NCI-H2171 (cell line): ENCODE measurements around the gene NPIPA1.
"Not testable (repeated sequence)": the region's sequence is repeated elsewhere in the genome, so short reads cannot be mapped to it uniquely, and the experiment has no call there.

ENCODE experiments used
- DNase-seq: peaks from one replicate; lab custom pipeline; 2025; lab: John Stamatoyannopoulos, UW

NPIPA1 gene

GRCh38 chr16:14930246-14930645, 7.0 kb upstream of the NPIPA1 start:
- DNase-seq, result not testable (repeated sequence)

DNA sequence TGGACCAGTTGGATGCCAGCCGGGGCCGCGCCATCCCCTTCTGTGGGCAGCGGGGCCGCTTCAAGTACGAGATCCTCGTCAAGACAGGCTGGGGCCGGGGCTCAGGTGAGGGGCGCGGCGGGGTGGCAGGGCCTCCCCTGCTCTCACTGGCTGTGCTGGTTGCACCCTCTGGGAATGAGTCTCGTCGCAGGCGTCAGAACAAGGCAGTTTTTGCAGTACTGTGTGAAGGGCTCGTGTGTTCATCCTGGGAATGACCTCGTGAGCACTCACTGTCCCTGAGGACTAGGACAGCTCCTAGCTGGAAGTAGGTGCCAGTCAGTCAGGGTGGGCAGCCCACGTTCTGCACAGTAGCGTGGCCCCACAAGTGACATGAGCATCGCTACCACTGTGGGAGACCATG, 6.3 kb upstream of the NPIPA1 start:
- DNase-seq, result not testable (repeated sequence)

GRCh38 chr16:14932581-14933375, 4.5 kb upstream of the NPIPA1 start:
- peak; percentile 51 for DNase-seq

DNA sequence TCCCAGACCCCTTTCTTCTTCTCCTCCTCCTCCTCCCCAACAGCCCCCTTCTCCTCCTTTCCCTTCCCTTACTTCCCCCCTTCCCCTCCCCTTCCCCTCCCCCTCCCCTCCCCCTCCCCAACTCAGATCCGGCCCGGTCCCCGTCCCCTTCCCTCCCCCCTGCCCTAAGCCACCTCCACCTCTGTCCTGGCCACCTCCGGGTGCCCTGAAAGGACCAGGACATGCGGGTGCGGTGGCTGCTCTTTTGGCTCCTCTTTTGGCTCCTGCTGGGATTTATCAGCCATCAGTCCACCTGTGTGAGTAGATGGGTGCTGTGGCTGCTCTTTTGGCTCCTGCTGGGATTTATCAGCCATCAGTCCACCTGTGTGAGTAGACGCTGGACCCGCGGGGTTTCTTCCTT, 751 bp downstream of the NPIPA1 start:
- not testable (repeated sequence) for DNase-seq

DNA sequence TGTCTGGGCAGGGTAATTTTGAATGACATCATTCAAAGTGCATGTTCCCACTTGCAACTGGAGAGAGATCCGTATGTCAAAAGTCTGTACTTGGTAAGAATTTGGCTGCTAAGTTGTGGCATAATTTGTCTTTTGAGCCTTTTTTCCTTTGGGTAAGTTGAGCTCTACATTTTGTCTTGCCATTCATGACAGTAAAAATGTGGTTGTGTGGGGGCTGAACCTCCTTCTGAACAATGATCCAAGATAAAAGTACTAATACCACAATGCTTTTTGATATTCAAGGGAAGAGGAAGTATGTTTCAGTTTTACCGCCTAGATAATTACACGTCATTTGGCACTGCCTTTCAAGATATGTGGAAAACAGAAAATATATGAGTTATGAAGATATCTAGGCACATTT, 5.4 kb downstream of the NPIPA1 start:
- DNase-seq, result not testable (repeated sequence)

DNA sequence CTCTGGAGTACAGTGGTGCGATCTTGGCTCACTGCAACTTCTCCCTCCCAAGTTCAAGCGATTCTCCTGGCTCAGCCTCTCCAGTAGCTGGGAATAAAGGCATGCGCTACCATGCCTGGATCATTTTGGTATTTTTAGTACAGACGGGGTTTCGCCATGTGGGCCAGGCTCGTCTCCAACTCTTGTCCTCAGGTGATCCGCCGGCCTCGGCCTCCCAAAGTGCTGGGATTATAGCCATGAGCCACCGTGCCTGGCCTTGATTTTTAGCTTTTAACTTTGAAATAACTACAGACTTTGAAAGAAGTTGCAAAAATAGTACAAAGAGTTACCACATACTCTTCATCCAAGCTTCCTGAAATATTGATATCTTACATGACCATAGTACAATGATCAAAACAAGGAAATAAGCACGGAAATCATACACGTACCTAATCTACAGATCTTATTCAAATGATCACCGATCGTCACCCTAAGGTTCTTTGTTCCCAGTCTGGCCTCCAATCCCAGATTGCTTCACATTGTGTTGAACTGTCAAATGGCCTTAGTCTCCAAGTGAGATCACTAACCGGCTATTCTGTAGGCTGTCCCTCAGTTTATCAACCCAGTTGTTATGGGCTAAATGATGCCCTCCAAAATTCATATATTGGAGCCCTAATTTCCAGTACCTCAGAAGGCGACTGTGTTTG, 18.4 kb downstream of the NPIPA1 start:
- no peak for DNase-seq

- no peak for DNase-seq
Observed at GRCh38 chr16:14957576-14958322, 20.5 kb downstream of the NPIPA1 start.

DNA sequence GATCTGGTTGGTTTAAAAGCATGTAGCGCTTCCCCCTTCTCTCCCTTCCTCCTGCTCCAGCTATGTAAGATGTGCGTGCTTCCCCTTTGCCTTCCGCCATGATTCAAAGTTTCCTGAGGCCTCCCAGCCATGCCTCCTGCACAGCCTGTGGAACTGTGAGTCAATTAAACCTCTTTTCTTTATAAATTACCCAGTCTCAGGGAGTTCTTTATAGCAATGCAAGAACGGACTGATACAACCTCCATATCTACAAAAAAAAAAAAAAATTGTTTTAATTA, 21.0 kb downstream of the NPIPA1 start:
- DNase-seq, result no peak

DNA sequence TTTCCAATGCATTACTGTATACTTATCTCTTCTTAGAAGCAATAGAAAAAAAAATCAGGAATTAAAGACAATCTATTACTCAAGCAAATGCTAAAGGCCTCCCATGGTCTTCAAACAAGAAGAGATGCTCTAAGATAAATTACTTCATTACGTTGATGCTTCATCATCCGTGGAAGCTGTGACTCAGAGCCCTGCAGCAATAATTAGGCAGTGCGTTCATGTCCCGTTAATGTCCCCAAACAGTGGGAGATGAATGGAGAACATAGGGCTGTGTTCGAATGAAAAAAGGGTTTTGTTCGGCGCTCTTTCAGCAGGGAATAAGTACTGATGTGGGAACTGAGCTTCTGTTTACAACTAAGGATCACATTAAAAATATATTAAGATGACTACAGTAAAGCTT, 21.7 kb downstream of the NPIPA1 start:
- DNase-seq, result no peak

- no peak for DNase-seq
Observed at GRCh38 chr16:14961405-14962186, 24.4 kb downstream of the NPIPA1 start.

- DNase-seq, result no peak
Observed at GRCh38 chr16:14963281-14964173, 26.3 kb downstream of the NPIPA1 start.

GRCh38 chr16:14965328-14965727, 28.1 kb downstream of the NPIPA1 start:
- no peak for DNase-seq

DNA sequence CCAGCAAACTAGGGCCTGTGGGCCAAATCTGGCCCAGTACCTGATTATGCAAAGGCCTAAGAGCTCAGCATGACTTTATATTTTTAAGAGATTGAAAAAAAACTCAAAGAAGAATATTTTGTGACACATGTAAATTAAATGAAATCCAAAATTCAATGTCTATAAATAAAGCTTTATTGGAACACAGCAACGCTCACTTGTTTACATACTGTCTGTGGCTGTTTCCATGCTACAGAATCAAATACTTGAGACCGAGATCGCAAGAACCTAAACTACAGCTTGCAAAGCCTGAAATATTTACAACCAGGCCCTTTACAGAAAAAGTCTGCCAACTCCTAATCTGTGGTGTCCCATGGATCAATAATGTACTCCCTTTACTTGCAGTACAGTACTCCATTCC, 32.6 kb downstream of the NPIPA1 start:
- DNase-seq, result not testable (repeated sequence)

DNA sequence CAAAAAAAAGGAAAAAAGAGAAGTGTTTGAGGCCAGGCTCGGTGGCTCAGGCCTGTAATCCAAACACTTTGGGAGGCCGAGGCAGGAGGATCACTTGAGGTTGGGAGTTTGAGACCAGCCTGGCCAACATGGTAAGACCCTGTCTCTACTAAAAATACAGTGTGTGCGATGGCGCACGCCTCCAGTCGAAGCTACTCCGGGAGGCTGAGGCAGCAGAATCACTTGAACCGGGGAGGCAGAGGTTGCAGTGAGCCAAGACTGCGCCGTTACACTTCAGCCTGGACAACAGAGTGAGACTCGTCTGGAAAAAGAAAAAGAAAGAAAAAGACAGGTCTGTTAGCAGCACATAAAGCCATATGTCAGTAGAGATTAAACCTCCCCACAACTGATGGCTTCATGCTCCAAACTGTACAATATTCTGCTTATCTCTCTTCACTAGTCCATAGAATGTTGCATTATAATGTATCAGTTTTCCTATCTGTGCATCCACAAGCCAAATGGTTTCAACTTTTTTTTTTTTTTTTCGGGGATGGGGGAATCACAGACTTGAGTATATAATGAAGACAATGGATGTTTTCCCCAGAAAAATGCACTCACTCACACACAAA, 34.5 kb downstream of the NPIPA1 start:
- DNase-seq, result not testable (repeated sequence)

DNA sequence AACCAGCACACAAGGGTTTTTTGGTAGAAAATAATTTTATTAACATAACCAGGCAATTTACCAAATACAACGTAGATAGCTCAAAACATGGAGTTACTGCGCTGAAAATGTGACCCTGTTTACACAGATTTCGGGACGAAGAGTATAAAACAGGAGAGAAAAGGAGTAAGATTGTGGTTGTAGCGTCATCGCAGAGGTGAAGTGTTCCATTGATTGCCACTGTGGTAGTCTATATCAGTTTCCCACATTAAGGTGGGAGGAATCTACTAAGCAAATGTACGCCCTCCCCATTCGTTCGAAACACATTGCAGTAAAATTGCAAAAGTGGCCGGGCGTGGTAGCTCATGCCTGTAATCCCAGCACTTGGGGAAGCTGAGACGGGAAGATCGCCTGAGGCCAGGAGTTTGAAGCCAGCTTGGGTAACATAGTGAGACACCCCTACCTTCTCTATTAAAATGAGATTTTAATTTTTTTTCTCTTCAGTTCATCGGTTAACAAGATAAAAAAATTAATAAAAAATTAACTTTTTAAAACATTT, 36.6 kb downstream of the NPIPA1 start:
- not testable (repeated sequence) for DNase-seq

GRCh38 chr16:14974331-14974655, 37.0 kb downstream of the NPIPA1 start:
- not testable (repeated sequence) for DNase-seq

GRCh38 chr16:14974656-14975417, 37.6 kb downstream of the NPIPA1 start, which contains the start of gene PDXDC1:
Gene PDXDC1, plus strand, starts transcription at chr16:14975026. Its CDS starts 174 bp downstream, at chr16:14975200.
- peak; percentile 96 for DNase-seq

DNA sequence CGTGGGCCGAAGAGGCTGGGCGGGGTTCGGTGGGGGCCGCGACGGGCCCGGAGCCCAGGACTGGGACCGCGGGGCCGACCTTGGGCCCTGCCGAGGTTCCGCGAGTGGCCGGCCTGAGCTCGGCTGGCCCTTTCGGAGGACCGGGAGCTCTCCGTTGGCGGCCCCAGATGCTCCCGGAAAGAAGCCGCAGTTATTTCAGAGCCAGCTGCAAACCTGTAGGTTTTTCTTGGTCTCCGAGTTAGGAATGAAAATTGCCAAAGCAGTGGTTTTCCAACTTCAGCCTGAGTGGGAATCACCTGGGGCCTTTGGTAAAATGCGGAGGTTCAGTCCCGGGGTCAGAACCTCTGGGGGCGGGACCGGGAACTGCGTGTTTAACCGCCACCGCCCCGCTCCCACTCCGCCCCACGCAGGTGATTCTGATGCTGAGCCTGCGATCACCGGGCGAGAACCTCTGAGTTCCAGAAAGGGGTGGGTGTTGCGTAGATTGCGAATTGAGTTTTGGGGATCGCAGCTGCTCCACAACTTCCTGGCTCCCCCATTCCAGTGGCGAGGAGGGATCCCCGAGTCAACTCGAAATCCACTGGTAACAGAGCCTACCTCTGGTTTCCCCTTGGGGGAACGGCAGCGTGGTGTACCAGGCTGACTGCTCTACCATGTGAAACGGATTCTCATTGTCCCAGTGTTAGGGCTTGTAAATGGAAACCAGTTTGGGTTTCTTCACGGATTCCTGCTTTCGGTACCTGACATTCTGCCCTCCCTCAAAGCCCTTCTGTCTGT, 38.4 kb downstream of the NPIPA1 start:
- not testable (repeated sequence) for DNase-seq
